GM12874 (cell line): ENCODE measurements around the gene CCL2.

ENCODE experiments used
- CTCF ChIP-seq: IDR thresholded peaks from 2 replicates; pipeline ENCODE4 v1.5.1; 2011; ENCODE audit warnings: low read depth, mild to moderate bottlenecking, control low read depth, low read length, moderate library complexity; ENCODE audit not compliant: insufficient read depth

Gene CCL2

GRCh38 chr17:34249478-34249877 lies 5.6 kb upstream of the CCL2 start:
- no peak for TF ChIP-seq CTCF

- TF ChIP-seq CTCF, result no peak
These were observed 3.9 kb upstream of the CCL2 start for GRCh38 chr17:34251186-34251585.

GRCh38 chr17:34252095-34252443 lies 3.0 kb upstream of the CCL2 start:
- no peak for TF ChIP-seq CTCF

GRCh38 chr17:34252444-34253138 lies 2.5 kb upstream of the CCL2 start:
- no peak for TF ChIP-seq CTCF

GRCh38 chr17:34253139-34253525 lies 2.0 kb upstream of the CCL2 start:
- no peak for TF ChIP-seq CTCF

- no peak for TF ChIP-seq CTCF
These were observed 939 bp upstream of the CCL2 start for GRCh38 chr17:34254146-34254545.

- no peak for TF ChIP-seq CTCF
These were observed 272 bp downstream of the CCL2 start for GRCh38 chr17:34255381-34255732.

GRCh38 chr17:34255841-34256240 lies 756 bp downstream of the CCL2 start:
- TF ChIP-seq CTCF, result no peak
